Stimulated activated CD4-positive, alpha-beta T cell treated with anti-CD3 and anti-CD28 coated beads, Interleukin-12 subunit alpha, Interleukin-12 subunit beta, amount 100 ng/mL, for 4 hours (primary cell): ENCODE measurements around the gene MAP2.

Experiments used
- DNase-seq: peaks from one replicate; pipeline ENCODE4 v3.0.0-alpha.2; 2020

MAP2 gene

GRCh38 chr2:209600341-209601171 lies 176.7 kb downstream of the MAP2 start:
- DNase-seq: no peak

- no peak for DNase-seq
Observed at GRCh38 chr2:209601497-209601896, 177.7 kb downstream of the MAP2 start.

DNA sequence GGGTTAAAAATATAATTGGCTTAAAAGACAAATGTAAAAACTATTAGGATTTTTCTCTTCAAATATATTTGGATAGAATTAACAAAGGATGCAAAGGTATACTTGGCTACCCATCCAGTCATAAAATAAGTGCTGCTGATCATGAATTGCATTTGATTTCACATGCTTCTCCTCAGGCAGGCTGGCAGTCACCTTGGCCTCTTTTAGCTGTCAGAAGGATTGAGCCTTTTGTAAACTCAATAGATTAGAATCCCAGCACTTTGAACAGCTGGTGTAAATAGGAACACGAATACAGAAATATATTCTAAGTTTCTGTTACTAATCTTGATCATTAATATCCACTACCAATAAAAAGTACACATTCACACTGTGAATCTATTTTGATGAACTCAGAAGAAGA lies 178.4 kb downstream of the MAP2 start:
- no peak for DNase-seq

DNA sequence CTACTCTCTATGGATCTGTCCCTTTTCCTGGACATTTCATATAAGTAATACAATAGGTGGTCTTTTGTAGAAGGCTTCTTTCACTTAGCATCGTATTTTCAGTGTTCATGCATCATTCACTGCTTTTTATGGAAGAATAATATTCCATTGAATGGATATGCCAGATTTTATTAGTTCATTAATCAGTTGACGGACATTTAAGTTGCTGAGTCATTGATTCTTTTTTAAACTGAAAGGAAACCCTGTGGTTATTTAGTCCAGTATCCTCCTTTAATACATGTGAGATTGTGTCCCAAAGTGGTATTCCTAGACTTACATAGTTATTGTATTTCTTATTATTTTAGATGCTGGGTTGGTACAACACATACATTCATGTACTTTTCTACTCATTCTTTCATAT lies 185.7 kb downstream of the MAP2 start:
- no peak for DNase-seq

DNA sequence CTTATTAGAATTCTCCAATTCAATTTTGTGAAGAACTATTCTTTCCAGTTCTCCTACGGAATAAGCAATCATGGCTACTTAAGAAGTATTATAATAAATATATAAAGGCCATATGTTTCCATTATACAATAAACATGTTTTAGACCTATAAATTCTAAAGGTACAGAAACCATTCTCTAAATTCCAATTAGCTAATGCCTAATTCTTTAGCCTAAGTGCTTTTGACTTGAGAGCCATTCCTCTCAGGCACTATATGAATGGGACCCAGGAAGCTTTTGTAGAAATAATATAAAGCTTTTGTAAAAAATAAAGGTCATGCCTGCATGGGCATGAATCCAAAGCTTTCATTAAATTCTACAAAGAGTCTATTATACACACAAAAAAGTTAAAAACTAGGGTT lies 186.8 kb downstream of the MAP2 start:
- DNase-seq: no peak

GRCh38 chr2:209613649-209614305 lies 189.9 kb downstream of the MAP2 start:
- no peak for DNase-seq

- DNase-seq: no peak
Observed at GRCh38 chr2:209614690-209615369, 191.0 kb downstream of the MAP2 start.

DNA sequence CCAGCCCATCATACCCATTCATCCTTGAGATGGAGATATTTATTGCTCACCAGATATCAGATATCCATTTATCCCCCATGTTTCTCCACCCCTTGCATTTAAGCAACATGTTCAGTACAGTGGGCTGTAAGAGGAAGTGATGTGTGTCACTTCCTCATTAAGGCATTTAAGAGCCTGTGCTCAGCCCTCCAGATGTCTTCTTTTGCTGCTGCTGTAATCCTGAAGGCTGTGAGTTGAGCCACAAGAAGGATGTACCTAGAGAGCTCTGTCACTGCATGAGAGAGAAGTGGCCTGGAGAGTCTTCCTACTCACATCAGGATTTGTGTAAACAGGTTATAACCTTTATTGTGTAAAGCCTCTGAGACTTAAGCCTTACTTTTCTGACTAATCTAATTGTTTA lies 195.9 kb downstream of the MAP2 start:
- DNase-seq: no peak

DNA sequence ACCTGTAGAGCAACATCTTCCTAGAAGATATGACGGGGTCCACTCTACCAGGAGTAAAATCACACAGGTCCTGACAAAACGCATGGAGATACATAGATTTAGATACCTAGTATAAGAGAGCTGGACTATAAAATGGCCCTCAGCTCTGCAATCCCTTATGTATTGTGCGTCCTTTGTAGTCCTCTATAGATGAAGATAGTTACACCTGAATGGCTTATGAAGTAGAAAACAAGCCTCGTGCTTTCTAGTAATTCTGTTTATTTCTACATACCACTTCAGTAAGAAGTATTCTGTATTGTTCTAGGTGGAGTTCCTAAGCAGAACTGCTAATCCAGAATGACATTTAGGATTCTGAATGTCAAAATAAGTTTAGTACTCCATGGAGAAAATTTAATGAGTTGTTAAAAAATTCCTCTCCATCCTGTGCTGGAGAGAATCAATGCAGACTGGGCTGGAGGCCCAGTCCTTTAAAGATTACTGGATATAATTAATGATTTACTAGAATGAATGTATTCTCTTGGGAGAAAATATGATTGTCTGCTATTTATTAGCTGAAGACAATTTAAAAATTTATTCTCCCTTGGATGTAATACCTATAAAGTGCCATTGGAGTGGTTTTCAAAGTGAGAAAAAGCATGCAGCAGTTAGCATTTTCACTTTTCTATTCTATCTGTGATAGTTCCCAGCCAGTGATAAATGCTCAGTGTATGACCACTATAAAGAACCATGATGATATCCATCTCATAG lies 200.5 kb downstream of the MAP2 start:
- DNase-seq: no peak

GRCh38 chr2:209629597-209629996 lies 205.8 kb downstream of the MAP2 start:
- no peak for DNase-seq

- no peak for DNase-seq
Observed at GRCh38 chr2:209633911-209634310, 210.1 kb downstream of the MAP2 start.

DNA sequence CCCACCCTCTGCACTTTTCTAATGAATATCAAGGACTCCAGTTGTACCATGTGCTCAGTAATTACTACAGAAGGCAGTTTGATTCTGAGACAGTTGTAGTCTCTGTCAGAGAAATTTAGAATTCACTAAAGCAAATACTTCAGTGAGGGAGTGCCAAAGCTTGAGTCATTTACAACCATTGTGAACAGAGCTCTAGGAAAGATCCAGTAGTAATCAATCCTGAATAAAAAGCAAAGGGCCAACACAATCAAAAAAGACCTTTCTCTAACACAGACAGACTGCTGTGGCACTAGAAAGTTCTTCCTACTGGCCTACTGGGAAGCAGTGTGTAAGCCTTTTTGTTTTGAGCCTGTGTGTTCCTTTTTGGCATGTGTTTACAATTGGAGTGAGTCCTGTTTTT lies 212.2 kb downstream of the MAP2 start:
- no peak for DNase-seq

DNA sequence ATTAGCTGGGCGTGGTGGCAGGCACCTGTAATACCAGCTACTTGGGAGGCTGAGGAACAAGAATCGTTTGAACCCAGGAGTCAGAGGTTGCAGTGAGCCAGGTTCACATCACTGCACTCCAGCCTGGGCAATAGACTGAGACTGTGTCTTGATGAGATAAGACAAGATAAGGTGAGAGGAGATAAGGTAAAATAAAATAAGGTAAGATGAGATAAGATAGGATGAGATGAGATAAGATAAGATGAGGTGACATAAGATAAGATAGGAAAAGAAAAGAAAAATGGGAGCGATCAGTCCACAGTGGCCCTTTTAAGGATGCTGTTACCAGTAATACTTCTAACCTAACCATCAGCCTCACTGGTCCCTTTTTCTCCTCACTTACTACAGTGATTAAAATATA lies 213.4 kb downstream of the MAP2 start:
- DNase-seq: no peak

GRCh38 chr2:209638346-209638745 lies 214.5 kb downstream of the MAP2 start:
- DNase-seq: no peak

DNA sequence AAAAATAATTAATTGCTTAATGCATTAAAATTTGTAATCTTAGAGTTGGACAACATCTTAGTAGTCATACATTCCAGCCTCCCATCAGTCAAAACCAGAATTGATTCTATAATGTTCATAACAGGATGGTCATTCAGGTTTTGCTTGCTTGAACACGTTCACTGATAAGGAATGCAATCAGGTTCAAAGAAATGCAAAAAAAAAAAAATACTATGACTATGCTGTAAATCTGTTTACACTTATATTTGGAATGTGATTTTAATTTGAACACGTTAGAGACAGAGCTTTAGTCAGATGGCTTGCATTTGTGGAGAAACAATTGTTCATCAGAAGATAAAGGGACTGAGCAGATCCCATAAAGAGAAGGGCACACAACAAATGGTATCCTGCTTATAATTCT lies 216.5 kb downstream of the MAP2 start:
- no peak for DNase-seq

GRCh38 chr2:209642146-209642820 lies 218.4 kb downstream of the MAP2 start:
- no peak for DNase-seq

DNA sequence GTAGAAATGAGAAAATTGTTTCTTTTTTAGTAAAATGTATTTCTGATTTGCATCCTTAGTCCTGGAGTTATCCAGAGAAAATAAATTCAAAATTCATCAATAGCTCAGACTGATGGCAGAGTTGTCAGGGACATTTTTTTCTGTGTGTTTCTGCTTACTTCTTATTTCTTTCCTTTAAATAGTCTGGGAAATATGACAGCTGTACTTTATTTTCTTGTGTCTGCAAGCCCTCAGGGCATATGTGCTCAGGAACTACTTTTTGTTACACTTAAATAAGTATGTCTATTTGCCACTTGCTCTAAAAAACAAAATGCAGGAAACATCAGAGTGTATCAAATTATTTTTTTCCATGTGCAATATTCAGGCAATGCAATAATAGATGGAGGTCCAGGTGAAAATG lies 221.0 kb downstream of the MAP2 start:
- DNase-seq: no peak

GRCh38 chr2:209648714-209649113 lies 224.9 kb downstream of the MAP2 start:
- DNase-seq: no peak

GRCh38 chr2:209653134-209653533 lies 229.3 kb downstream of the MAP2 start:
- DNase-seq: no peak

DNA sequence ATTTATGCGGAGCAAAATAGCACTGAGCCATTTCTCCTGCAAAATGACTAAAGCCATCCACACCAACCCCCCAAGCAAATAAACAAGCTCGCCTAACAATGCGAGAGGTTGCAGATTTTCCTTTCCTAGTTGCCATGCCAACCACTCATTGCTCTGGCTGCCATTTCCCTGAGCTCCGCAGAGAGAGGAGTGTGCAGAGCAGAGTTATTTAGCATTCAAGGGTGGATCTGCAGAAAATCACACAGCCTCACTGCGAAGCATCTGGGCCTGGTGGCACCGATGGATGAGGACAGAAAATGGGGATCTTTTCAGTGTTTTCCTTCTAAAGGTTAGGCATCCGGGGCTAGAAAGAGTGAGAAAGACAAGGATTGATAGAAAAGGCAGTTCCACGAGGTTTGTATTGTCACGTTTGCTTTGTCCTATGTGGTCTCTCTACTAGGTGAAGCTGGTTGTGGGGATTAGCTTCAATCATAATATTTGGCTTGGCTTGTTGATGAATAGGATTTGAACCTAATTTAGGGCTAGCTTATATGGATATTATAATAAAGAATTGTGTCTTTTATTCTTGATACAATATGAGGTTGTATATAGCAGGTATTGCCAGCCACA lies 237.5 kb downstream of the MAP2 start:
- no peak for DNase-seq

- no peak for DNase-seq
Observed at GRCh38 chr2:209662021-209662420, 238.2 kb downstream of the MAP2 start.

- no peak for DNase-seq
Observed at GRCh38 chr2:209663139-209663538, 239.3 kb downstream of the MAP2 start.
